SK-N-SH (cell line): ENCODE results near the gene PEF1. TPM values are rescaled to one million over a fixed set of nuclear protein-coding genes. Genes with fewer than 3 reads are reported as not detected.

Source experiments
- CTCF ChIA-PET: fragments of 300-600, 350-600 bp; formaldehyde crosslinking; extraction: SDS; loops from one replicate; lab custom pipeline; 2021; lab: Yijun Ruan, JAX
- POLR2A ChIA-PET: fragments of 350-600 bp; sonication (Branson Sonifier 250); formaldehyde crosslinking; extraction: SDS; loops from one replicate; lab custom pipeline; 2020; ENCODE audit warnings: antibody characterized with exemption, inconsistent platforms; lab: Yijun Ruan, JAX
- DNase-seq: peaks from one replicate; pipeline ENCODE4 v3.0.0; 2012
- H2AFZ ChIP-seq: fragments of 200-600 bp; sonication (generic); 2 replicates; pipeline ENCODE4 v1.8.1; 2016; ENCODE audit warnings: antibody characterized with exemption, mild to moderate bottlenecking, low read depth
- H3F3A ChIP-seq: fragments of 200-600 bp; sonication (generic); replicated peaks from 2 replicates; pipeline ENCODE3; 2016; ENCODE audit warnings: antibody characterized with exemption, mild to moderate bottlenecking; ENCODE audit not compliant: insufficient read depth
- H3K27ac ChIP-seq, 2 experiments: fragments of 200-500 bp in 1 of 2; fragments of 200-600 bp in 1 of 2; sonication (Bioruptor generic) in 1 of 2; sonication (generic), shearing (Covaris generic) in 1 of 2; 2 replicates each; pipeline versions ENCODE4 v1.5.1 to v1.6.1; 2014 to 2016; ENCODE audit warnings: low read depth in 2 of 2, inconsistent platforms in 1 of 2, low read length in 1 of 2, mild to moderate bottlenecking in 1 of 2, mixed read lengths in 1 of 2
- H3K27me3 ChIP-seq: fragments of 200-600 bp; sonication (generic), shearing (Covaris generic); 2 replicates; pipeline ENCODE4 v1.6.1; 2016; ENCODE audit warnings: mixed run types; ENCODE audit not compliant: insufficient read depth
- H3K36me3 ChIP-seq, 2 experiments: fragments of 200-500 bp in 1 of 2; fragments of 200-600 bp in 1 of 2; sonication (Bioruptor generic) in 1 of 2; sonication (generic) in 1 of 2; replicated peaks in 1 of 2; 2 replicates each; pipeline versions ENCODE3 to v1.5.1; 2014 to 2016; ENCODE audit warnings: low read length in 1 of 2, mild to moderate bottlenecking in 1 of 2; ENCODE audit not compliant: insufficient read depth in 2 of 2, control insufficient read depth in 1 of 2
- H3K4me1 ChIP-seq, 2 experiments: fragments of 200-500 bp in 1 of 2; fragments of 200-600 bp in 1 of 2; sonication (Bioruptor generic) in 1 of 2; sonication (generic), shearing (Covaris generic) in 1 of 2; 2 replicates each; pipeline versions ENCODE4 v1.5.1 to v1.6.1; 2014 to 2016; ENCODE audit warnings: low read depth in 1 of 2, low read length in 1 of 2, mixed run types in 1 of 2; ENCODE audit not compliant: insufficient read depth in 2 of 2, control insufficient read depth in 1 of 2
- H3K4me2 ChIP-seq: fragments of 200-600 bp; sonication (generic), shearing (Covaris generic); 2 replicates; pipeline ENCODE4 v1.6.1; 2017; ENCODE audit warnings: mixed run types
- H3K4me3 ChIP-seq, 2 experiments: fragments of 200-500 bp in 1 of 2; fragments of 200-600 bp in 1 of 2; sonication (Bioruptor generic) in 1 of 2; sonication (generic), shearing (Covaris generic) in 1 of 2; 2 replicates each; pipeline versions ENCODE4 v1.5.1 to v1.8.1; 2014 to 2016; ENCODE audit warnings: low read depth in 2 of 2, inconsistent platforms in 1 of 2, low read length in 1 of 2, mild to moderate bottlenecking in 1 of 2, mixed read lengths in 1 of 2, moderate library complexity in 1 of 2
- H3K79me2 ChIP-seq: fragments of 200-600 bp; sonication (generic); 2 replicates; pipeline ENCODE4 v1.8.1; 2017; ENCODE audit warnings: mild to moderate bottlenecking; ENCODE audit not compliant: insufficient read depth
- H3K9ac ChIP-seq: fragments of 200-600 bp; sonication (generic); 2 replicates; pipeline ENCODE4 v1.6.1; 2017; ENCODE audit warnings: mixed run types
- H3K9me2 ChIP-seq: fragments of 200-600 bp; sonication (generic); 2 replicates; pipeline ENCODE4 v1.6.1; 2017; ENCODE audit warnings: mixed run types
- H3K9me3 ChIP-seq: fragments of 200-600 bp; sonication (generic); 2 replicates; pipeline ENCODE4 v1.6.1; 2017; ENCODE audit warnings: mixed run types, mild to moderate bottlenecking, moderate library complexity
- H4K20me1 ChIP-seq: fragments of 200-600 bp; sonication (generic); 2 replicates; pipeline ENCODE4 v1.6.1; 2017; ENCODE audit warnings: mild to moderate bottlenecking, mixed run types; ENCODE audit not compliant: insufficient read depth
- CHD2 ChIP-seq: fragments of 150-350 bp; IDR thresholded peaks from 2 replicates; pipeline ENCODE4 v1.6.1; 2018; ENCODE audit warnings: low read length; ENCODE audit not compliant: partially characterized antibody
- EP300 ChIP-seq, 2 experiments: IDR thresholded peaks; 2 replicates each; pipeline versions ENCODE4 v1.4.0 to v1.6.1; 2012; ENCODE audit warnings: borderline replicate concordance in 1 of 2, low read depth in 1 of 2, low read length in 1 of 2
- GABPA ChIP-seq: IDR thresholded peaks from 2 replicates; pipeline ENCODE4 v1.4.0; 2012; ENCODE audit warnings: low read depth, mild to moderate bottlenecking
- JUND ChIP-seq: IDR thresholded peaks from 2 replicates; pipeline ENCODE4 v1.4.0; 2012
- RAD21 ChIP-seq: IDR thresholded peaks from 2 replicates; pipeline ENCODE4 v1.6.1; 2012; ENCODE audit warnings: mild to moderate bottlenecking, low read length
- RCOR1 ChIP-seq: fragments of 150-350 bp; IDR thresholded peaks from 2 replicates; pipeline ENCODE4 v1.6.1; 2017; ENCODE audit warnings: antibody characterized with exemption, low read length
- RFX5 ChIP-seq: IDR thresholded peaks from 2 replicates; pipeline ENCODE4 v1.6.1; 2012; ENCODE audit warnings: mild to moderate bottlenecking, improper control_type of control experiment, low read length
- TCF12 ChIP-seq: IDR thresholded peaks from 2 replicates; pipeline ENCODE4 v1.4.0; 2012
- WGBS: methylation state at CpG from one replicate; pipeline ENCODE4 v1.1.6; 2017; ENCODE audit warnings: low lambda C conversion rate; 5-methylcytosine and 5-hydroxymethylcytosine counted together
- polyA plus RNA-seq, 3 experiments: library from polyadenylated mRNA; depleted of rRNA; stranded (reverse); fragments of >200 nt; gene quantifications; 2 replicates each; pipeline ENCODE4 v1.2.3, GENCODE V29; 2012
- TF ChIP-seq, protein P1 (sequence below): fragments of 200-600 bp; sonication (generic); IDR thresholded peaks from 2 replicates; pipeline ENCODE4 v1.6.1; 2017; ENCODE audit warnings: antibody characterized with exemption, mild to moderate bottlenecking, moderate library complexity
- TF ChIP-seq, protein P2 (sequence below): IDR thresholded peaks from 2 replicates; pipeline ENCODE4; 2012
- TF ChIP-seq, protein P3 (sequence below): fragments of 150-350 bp; IDR thresholded peaks from 2 replicates; pipeline ENCODE4 v1.6.1; 2016; ENCODE audit warnings: mild to moderate bottlenecking, low read depth, low read length
- TF ChIP-seq, protein P4 (sequence below): IDR thresholded peaks from 2 replicates; pipeline ENCODE4 v1.6.1; 2012; ENCODE audit warnings: mild to moderate bottlenecking, low read depth, low read length, moderate library complexity

PEF1 gene
- polyA plus RNA-seq, 1 of the 3 experiments (the other 2 are of a cell fraction): 51.9 TPM

DNA sequence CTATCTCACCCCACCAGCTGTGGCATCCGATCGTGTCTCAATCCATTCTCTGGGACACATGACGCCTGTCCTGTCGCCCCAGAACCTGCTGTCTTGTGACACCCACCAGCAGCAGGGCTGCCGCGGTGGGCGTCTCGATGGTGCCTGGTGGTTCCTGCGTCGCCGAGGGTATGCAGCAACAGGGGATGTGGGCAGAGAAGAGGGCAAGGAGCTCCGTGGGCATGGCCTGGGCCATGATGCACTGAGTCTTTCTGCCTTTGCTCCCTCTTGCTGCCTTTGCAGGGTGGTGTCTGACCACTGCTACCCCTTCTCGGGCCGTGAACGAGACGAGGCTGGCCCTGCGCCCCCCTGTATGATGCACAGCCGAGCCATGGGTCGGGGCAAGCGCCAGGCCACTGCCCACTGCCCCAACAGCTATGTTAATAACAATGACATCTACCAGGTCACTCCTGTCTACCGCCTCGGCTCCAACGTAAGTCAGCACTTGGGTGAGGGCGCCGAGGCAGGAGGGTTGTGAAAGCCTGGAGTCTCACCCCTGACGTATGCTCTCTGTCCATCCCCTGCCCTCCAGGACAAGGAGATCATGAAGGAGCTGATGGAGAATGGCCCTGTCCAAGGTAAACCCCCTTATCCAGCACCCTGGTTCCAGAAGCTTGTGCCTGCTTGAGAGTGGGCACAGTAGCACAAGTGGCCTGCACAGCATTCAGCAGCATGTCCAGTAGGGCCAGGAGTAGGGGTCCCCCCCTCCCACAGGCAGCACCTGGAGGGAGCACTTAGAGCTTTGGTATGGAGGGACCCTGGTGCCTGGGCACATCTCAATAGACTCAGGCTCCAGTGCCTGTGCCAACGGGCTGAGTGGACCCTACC lies 59.6 kb downstream of the PEF1 start:
- Histone ChIP-seq H3K4me2 (no peak overlapping the region), H4K20me1 (no peaks in the 10 kb centered on the region), H3K27ac (no peak overlapping the region), H3K9me3 (no peaks in the 10 kb centered on the region), H3K4me1 (peaks cover 0 to 18% of the 10 kb centered on the region in 2 experiments; a peak in 2 of 4 replicates), H3K9me2 (no peaks in the 10 kb centered on the region), H3K36me3 (no peaks in the 10 kb centered on the region), H3K79me2 (no peaks in the 10 kb centered on the region)
- 93% methylated on average over 3 of the region's 27 CpGs for WGBS
- CTCF ChIA-PET: interaction anchor here (0.7 to 4.5 kb wide), 6 partner anchors 9 to 204 kb away, joined by 3 to 36 read pairs (median 6); partner anchors contain the start of gene HCRTR1
- DNase-seq: no peak
- TF ChIP-seq, protein P1, sequence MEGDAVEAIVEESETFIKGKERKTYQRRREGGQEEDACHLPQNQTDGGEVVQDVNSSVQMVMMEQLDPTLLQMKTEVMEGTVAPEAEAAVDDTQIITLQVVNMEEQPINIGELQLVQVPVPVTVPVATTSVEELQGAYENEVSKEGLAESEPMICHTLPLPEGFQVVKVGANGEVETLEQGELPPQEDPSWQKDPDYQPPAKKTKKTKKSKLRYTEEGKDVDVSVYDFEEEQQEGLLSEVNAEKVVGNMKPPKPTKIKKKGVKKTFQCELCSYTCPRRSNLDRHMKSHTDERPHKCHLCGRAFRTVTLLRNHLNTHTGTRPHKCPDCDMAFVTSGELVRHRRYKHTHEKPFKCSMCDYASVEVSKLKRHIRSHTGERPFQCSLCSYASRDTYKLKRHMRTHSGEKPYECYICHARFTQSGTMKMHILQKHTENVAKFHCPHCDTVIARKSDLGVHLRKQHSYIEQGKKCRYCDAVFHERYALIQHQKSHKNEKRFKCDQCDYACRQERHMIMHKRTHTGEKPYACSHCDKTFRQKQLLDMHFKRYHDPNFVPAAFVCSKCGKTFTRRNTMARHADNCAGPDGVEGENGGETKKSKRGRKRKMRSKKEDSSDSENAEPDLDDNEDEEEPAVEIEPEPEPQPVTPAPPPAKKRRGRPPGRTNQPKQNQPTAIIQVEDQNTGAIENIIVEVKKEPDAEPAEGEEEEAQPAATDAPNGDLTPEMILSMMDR: no peak
- TF ChIP-seq, protein P2, sequence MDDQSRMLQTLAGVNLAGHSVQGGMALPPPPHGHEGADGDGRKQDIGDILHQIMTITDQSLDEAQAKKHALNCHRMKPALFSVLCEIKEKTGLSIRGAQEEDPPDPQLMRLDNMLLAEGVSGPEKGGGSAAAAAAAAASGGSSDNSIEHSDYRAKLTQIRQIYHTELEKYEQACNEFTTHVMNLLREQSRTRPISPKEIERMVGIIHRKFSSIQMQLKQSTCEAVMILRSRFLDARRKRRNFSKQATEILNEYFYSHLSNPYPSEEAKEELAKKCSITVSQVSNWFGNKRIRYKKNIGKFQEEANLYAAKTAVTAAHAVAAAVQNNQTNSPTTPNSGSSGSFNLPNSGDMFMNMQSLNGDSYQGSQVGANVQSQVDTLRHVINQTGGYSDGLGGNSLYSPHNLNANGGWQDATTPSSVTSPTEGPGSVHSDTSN: no peak
- TF ChIP-seq RFX5: no peak
- TF ChIP-seq JUND: no peak
- no peak for TF ChIP-seq RAD21
- no peak for TF ChIP-seq RCOR1
- TF ChIP-seq, protein P3, sequence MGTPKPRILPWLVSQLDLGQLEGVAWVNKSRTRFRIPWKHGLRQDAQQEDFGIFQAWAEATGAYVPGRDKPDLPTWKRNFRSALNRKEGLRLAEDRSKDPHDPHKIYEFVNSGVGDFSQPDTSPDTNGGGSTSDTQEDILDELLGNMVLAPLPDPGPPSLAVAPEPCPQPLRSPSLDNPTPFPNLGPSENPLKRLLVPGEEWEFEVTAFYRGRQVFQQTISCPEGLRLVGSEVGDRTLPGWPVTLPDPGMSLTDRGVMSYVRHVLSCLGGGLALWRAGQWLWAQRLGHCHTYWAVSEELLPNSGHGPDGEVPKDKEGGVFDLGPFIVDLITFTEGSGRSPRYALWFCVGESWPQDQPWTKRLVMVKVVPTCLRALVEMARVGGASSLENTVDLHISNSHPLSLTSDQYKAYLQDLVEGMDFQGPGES: no peak
- no peak for TF ChIP-seq GABPA
- no peak for TF ChIP-seq EP300 (IDR thresholded peaks at IDR 0.05; ENCODE audit: borderline replicate concordance in 1 of 2, low read depth in 1 of 2, low read length in 1 of 2)
- no peak for TF ChIP-seq TCF12
- TF ChIP-seq, protein P4, sequence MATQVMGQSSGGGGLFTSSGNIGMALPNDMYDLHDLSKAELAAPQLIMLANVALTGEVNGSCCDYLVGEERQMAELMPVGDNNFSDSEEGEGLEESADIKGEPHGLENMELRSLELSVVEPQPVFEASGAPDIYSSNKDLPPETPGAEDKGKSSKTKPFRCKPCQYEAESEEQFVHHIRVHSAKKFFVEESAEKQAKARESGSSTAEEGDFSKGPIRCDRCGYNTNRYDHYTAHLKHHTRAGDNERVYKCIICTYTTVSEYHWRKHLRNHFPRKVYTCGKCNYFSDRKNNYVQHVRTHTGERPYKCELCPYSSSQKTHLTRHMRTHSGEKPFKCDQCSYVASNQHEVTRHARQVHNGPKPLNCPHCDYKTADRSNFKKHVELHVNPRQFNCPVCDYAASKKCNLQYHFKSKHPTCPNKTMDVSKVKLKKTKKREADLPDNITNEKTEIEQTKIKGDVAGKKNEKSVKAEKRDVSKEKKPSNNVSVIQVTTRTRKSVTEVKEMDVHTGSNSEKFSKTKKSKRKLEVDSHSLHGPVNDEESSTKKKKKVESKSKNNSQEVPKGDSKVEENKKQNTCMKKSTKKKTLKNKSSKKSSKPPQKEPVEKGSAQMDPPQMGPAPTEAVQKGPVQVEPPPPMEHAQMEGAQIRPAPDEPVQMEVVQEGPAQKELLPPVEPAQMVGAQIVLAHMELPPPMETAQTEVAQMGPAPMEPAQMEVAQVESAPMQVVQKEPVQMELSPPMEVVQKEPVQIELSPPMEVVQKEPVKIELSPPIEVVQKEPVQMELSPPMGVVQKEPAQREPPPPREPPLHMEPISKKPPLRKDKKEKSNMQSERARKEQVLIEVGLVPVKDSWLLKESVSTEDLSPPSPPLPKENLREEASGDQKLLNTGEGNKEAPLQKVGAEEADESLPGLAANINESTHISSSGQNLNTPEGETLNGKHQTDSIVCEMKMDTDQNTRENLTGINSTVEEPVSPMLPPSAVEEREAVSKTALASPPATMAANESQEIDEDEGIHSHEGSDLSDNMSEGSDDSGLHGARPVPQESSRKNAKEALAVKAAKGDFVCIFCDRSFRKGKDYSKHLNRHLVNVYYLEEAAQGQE: no peak
- no peak for TF ChIP-seq CHD2
- TF ChIP-seq, all 33 proteins: peak for 0
- Histone ChIP-seq H3K4me3 (no peak overlapping the region), H2AFZ (no peak overlapping the region), H3F3A (no peaks in the 10 kb centered on the region), H3K9ac (no peak overlapping the region), H3K27me3 (no peaks in the 10 kb centered on the region)
- POLR2A ChIA-PET: no interaction called here
